ENCODE data around the gene WDR18. TPM values are rescaled to one million over a fixed set of nuclear protein-coding genes. Genes with fewer than 3 reads are reported as not detected.

Gene WDR18
- total and polyA plus RNA-seq, 2 donors (not counting 1 experiment from before 2014, with no cell fraction given), result 10.0 to 42.3 TPM

- no peak overlapping the region for H3K4me3 ChIP-seq (replicated peaks in 1 of 4; ENCODE audit: control extremely low read depth in 1 of 4, insufficient read depth in 1 of 4, low read depth in 3 of 4, low read length in 4 of 4)
- H2AFZ ChIP-seq (ENCODE audit: low read length), result no peak overlapping the region
- peaks cover 19% of the 10 kb centered on the region for H3K36me3 ChIP-seq (ENCODE audit: control insufficient read depth, insufficient read depth, low read length)
- H4K20me1 ChIP-seq (ENCODE audit: control insufficient read depth, extremely low read depth, insufficient read depth, low read length), result no peaks in the 10 kb centered on the region
- no peaks in the 10 kb centered on the region for H3K4me1 ChIP-seq (ENCODE audit: control insufficient read depth, extremely low read depth, insufficient read depth, low read length)
- H3K27me3 ChIP-seq (ENCODE audit: control insufficient read depth, insufficient read depth, low read length), result peaks cover 13% of the 10 kb centered on the region
- TF ChIP-seq, protein P1, sequence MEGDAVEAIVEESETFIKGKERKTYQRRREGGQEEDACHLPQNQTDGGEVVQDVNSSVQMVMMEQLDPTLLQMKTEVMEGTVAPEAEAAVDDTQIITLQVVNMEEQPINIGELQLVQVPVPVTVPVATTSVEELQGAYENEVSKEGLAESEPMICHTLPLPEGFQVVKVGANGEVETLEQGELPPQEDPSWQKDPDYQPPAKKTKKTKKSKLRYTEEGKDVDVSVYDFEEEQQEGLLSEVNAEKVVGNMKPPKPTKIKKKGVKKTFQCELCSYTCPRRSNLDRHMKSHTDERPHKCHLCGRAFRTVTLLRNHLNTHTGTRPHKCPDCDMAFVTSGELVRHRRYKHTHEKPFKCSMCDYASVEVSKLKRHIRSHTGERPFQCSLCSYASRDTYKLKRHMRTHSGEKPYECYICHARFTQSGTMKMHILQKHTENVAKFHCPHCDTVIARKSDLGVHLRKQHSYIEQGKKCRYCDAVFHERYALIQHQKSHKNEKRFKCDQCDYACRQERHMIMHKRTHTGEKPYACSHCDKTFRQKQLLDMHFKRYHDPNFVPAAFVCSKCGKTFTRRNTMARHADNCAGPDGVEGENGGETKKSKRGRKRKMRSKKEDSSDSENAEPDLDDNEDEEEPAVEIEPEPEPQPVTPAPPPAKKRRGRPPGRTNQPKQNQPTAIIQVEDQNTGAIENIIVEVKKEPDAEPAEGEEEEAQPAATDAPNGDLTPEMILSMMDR (conservative IDR thresholded peaks at IDR 0.05 in 1 of 2, IDR thresholded peaks at IDR 0.05 in 1 of 2; ENCODE audit: low read depth in 1 of 2, low read length in 2 of 2), result no peak
- no peak for TF ChIP-seq EZH2 (IDR thresholded peaks at IDR 0.05; ENCODE audit: low read length, missing control alignments)
- no peak overlapping the region for H3K9ac ChIP-seq (ENCODE audit: insufficient read depth, low read length)
- DNase-seq (ENCODE audit: low read depth in 2 of 2), result no peak
- H3K27ac ChIP-seq (ENCODE audit: insufficient read depth, low read length), result no peak overlapping the region
- H3K4me2 ChIP-seq (ENCODE audit: extremely low read depth, insufficient read depth, low read length), result no peak overlapping the region
- H3K9me3 ChIP-seq (ENCODE audit: control insufficient read depth, insufficient read depth, low read depth, low read length), result no peaks in the 10 kb centered on the region
- no peaks in the 10 kb centered on the region for H3K79me2 ChIP-seq (ENCODE audit: control insufficient read depth, insufficient read depth, low read length)
Observed at GRCh38 chr19:993361-993830, 9.3 kb downstream of the WDR18 start.

GRCh38 chr19:993831-994393 is 9.8 kb downstream of the WDR18 start:
- Histone ChIP-seq H3K9me3 (ENCODE audit: control insufficient read depth, insufficient read depth, low read depth, low read length) (no peaks in the 10 kb centered on the region), H3K79me2 (ENCODE audit: control insufficient read depth, insufficient read depth, low read length) (no peaks in the 10 kb centered on the region), H2AFZ (ENCODE audit: low read length) (no peak overlapping the region), H4K20me1 (ENCODE audit: control insufficient read depth, extremely low read depth, insufficient read depth, low read length) (no peaks in the 10 kb centered on the region), H3K9ac (ENCODE audit: insufficient read depth, low read length) (no peak overlapping the region), H3K36me3 (ENCODE audit: control insufficient read depth, insufficient read depth, low read length) (peaks cover 19% of the 10 kb centered on the region), H3K4me1 (ENCODE audit: control insufficient read depth, extremely low read depth, insufficient read depth, low read length) (no peaks in the 10 kb centered on the region), H3K4me3 (replicated peaks in 1 of 4; ENCODE audit: control extremely low read depth in 1 of 4, insufficient read depth in 1 of 4, low read depth in 3 of 4, low read length in 4 of 4) (no peak overlapping the region), H3K27ac (ENCODE audit: insufficient read depth, low read length) (no peak overlapping the region), H3K4me2 (ENCODE audit: extremely low read depth, insufficient read depth, low read length) (no peak overlapping the region), H3K27me3 (ENCODE audit: control insufficient read depth, insufficient read depth, low read length) (peaks cover 17% of the 10 kb centered on the region)
- TF ChIP-seq, protein P1 (conservative IDR thresholded peaks at IDR 0.05 in 1 of 2, IDR thresholded peaks at IDR 0.05 in 1 of 2; ENCODE audit: low read depth in 1 of 2, low read length in 2 of 2), result no peak
- no peak for TF ChIP-seq EZH2 (IDR thresholded peaks at IDR 0.05; ENCODE audit: low read length, missing control alignments)
- DNase-seq (ENCODE audit: low read depth in 2 of 2), result no peak

- DNase-seq (ENCODE audit: low read depth in 2 of 2), result no peak
- no peak overlapping the region for H3K4me2 ChIP-seq (ENCODE audit: extremely low read depth, insufficient read depth, low read length)
- no peak overlapping the region for H3K27ac ChIP-seq (ENCODE audit: insufficient read depth, low read length)
- no peaks in the 10 kb centered on the region for H4K20me1 ChIP-seq (ENCODE audit: control insufficient read depth, extremely low read depth, insufficient read depth, low read length)
- H3K4me3 ChIP-seq (replicated peaks in 1 of 4; ENCODE audit: control extremely low read depth in 1 of 4, insufficient read depth in 1 of 4, low read depth in 3 of 4, low read length in 4 of 4), result no peak overlapping the region
- no peak for TF ChIP-seq EZH2 (IDR thresholded peaks at IDR 0.05; ENCODE audit: low read length, missing control alignments)
- TF ChIP-seq, protein P1 (conservative IDR thresholded peaks at IDR 0.05 in 1 of 2, IDR thresholded peaks at IDR 0.05 in 1 of 2; ENCODE audit: low read depth in 1 of 2, low read length in 2 of 2), result no peak
- peaks cover 19% of the 10 kb centered on the region for H3K36me3 ChIP-seq (ENCODE audit: control insufficient read depth, insufficient read depth, low read length)
- no peaks in the 10 kb centered on the region for H3K4me1 ChIP-seq (ENCODE audit: control insufficient read depth, extremely low read depth, insufficient read depth, low read length)
- no peaks in the 10 kb centered on the region for H3K79me2 ChIP-seq (ENCODE audit: control insufficient read depth, insufficient read depth, low read length)
- no peaks in the 10 kb centered on the region for H3K9me3 ChIP-seq (ENCODE audit: control insufficient read depth, insufficient read depth, low read depth, low read length)
- H3K9ac ChIP-seq (ENCODE audit: insufficient read depth, low read length), result no peak overlapping the region
- H3K27me3 ChIP-seq (ENCODE audit: control insufficient read depth, insufficient read depth, low read length), result peaks cover 23% of the 10 kb centered on the region
- H2AFZ ChIP-seq (ENCODE audit: low read length), result no peak overlapping the region
Observed at GRCh38 chr19:994516-994915, 10.4 kb downstream of the WDR18 start.

All from fibroblast of lung (primary cell).